K562 (cell line): Measurements from ENCODE around the gene HYAL1. TPM values are rescaled to one million over a fixed set of nuclear protein-coding genes. Genes with fewer than 3 reads are reported as not detected.
A peak's percentile ranks its signal among the peaks of the same experiment; 100 is the strongest.

Experiments
- DIDO1 ChIP-seq: fragments of 450-650 bp; IDR thresholded peaks from 2 replicates; pipeline ENCODE4 v1.6.1; 2016; ENCODE audit warnings: low read depth, missing biosample characterization, missing genetic modification characterization
- FOXK2 ChIP-seq, 2 experiments: fragments of 450-650 bp; IDR thresholded peaks in 1 of 2; conservative IDR thresholded peaks in 1 of 2; 2 replicates each; pipeline ENCODE4 v1.6.1; 2016; ENCODE audit warnings: low read depth in 2 of 2, mild to moderate bottlenecking in 1 of 2
- HDAC1 ChIP-seq, 2 experiments: fragments of 450-650 bp; IDR thresholded peaks; 2 replicates each; pipeline ENCODE4 v1.6.1; 2016 to 2017; ENCODE audit warnings: inconsistent platforms in 1 of 2, mild to moderate bottlenecking in 1 of 2, moderate library complexity in 1 of 2
- MEIS2 ChIP-seq: fragments of 450-650 bp; IDR thresholded peaks from 2 replicates; pipeline ENCODE4 v1.6.1; 2014; ENCODE audit warnings: mild to moderate bottlenecking; ENCODE audit not compliant: partially characterized antibody
- MTA1 ChIP-seq: fragments of 450-650 bp; IDR thresholded peaks from 2 replicates; pipeline ENCODE4 v1.6.1; 2017; ENCODE audit warnings: borderline replicate concordance
- MTA3 ChIP-seq: fragments of 450-650 bp; formaldehyde crosslinking; IDR thresholded peaks from 2 replicates; pipeline ENCODE4 v1.6.1; 2017; ENCODE audit warnings: mild to moderate bottlenecking, borderline replicate concordance
- MYNN ChIP-seq, 2 experiments: sonication (generic); formaldehyde crosslinking in 1 of 2; IDR thresholded peaks; 2 replicates each; pipeline versions ENCODE4 v1.5.0 to v1.6.1; 2016 to 2020; ENCODE audit warnings: antibody characterized with exemption in 1 of 2, missing genetic modification reagents in 1 of 2
- SAFB ChIP-seq: fragments of 200-400 bp; formaldehyde crosslinking; IDR thresholded peaks from 2 replicates; pipeline ENCODE4 v1.6.1; 2017; ENCODE audit warnings: low read depth, low read length, borderline replicate concordance
- SIN3A ChIP-seq, 2 experiments: fragments of 150-350 bp in 1 of 2; IDR thresholded peaks; 2 replicates each; pipeline ENCODE4 v1.6.1; 2011 to 2016; ENCODE audit warnings: borderline replicate concordance in 2 of 2, low read depth in 2 of 2, low read length in 2 of 2, mild to moderate bottlenecking in 2 of 2, moderate library complexity in 2 of 2; ENCODE audit not compliant: control insufficient read depth in 1 of 2
- SREBF2 ChIP-seq: sonication (generic); formaldehyde crosslinking; IDR thresholded peaks from 2 replicates; pipeline ENCODE4 v1.4.0; 2020; ENCODE audit warnings: mild to moderate bottlenecking, missing genetic modification reagents
- YY1 ChIP-seq, 3 experiments: IDR thresholded peaks; 2 replicates each; pipeline ENCODE4 v1.6.1; 2011; ENCODE audit warnings: low read length in 2 of 3, mild to moderate bottlenecking in 2 of 3, moderate library complexity in 2 of 3, borderline replicate concordance in 1 of 3, control low read depth in 1 of 3, low read depth in 1 of 3; ENCODE audit not compliant: insufficient read depth in 3 of 3, insufficient replicate concordance in 2 of 3, control insufficient read depth in 1 of 3, insufficient read length in 1 of 3; ENCODE audit errors: extremely low read depth in 1 of 3
- ZBTB40 ChIP-seq, 2 experiments: fragments of 450-650 bp in 1 of 2; sonication (generic) in 1 of 2; formaldehyde crosslinking in 1 of 2; IDR thresholded peaks; 2 replicates each; pipeline versions ENCODE4 v1.7.1 to v1.9.0; 2016 to 2022; ENCODE audit warnings: inconsistent platforms in 1 of 2, mild to moderate bottlenecking in 1 of 2, missing genetic modification reagents in 1 of 2
- ZNF584 ChIP-seq: fragments of 200-800 bp; sonication (Bioruptor generic); IDR thresholded peaks from 2 replicates; pipeline ENCODE4 v1.6.1; 2016; ENCODE audit warnings: low read depth, mild to moderate bottlenecking, missing genetic modification characterization, missing compliant biosample characterization
- ZNF589 ChIP-seq: fragments of 200-800 bp; sonication (Bioruptor generic); IDR thresholded peaks from 2 replicates; pipeline ENCODE4 v1.6.1; 2016; ENCODE audit warnings: low read depth, missing genetic modification characterization, missing compliant biosample characterization
- polyA plus RNA-seq, 8 experiments: library from polyadenylated mRNA; depleted of rRNA in 4 of 8; stranded (reverse) in 5 of 8; unstranded in 3 of 8; fragments of >200 nt; fragmentation: Nextera tagmentation in 2 of 8; fragmentation: Illumina TruSeq in 1 of 8; extraction: Ambion mirVana in 2 of 8; extraction: Trizol in 1 of 8; gene quantifications; 2 replicates each; pipeline versions ENCODE4 v1.2.1 to v1.2.3, GENCODE V29; 2011 to 2014; ENCODE audit warnings: inconsistent platforms in 1 of 8, missing spikeins in 1 of 8
- total RNA-seq, 7 experiments: library from RNA; depleted of rRNA in 6 of 7; stranded (reverse); fragments of >200 nt in 6 of 7; fragmentation: Illumina TruSeq in 2 of 7; extraction: Trizol in 2 of 7; gene quantifications; 2 replicates each; pipeline versions ENCODE4 v1.2.1 to v1.2.3, GENCODE V29; 2011 to 2021; ENCODE audit warnings: low replicate concordance in 1 of 7
- TF ChIP-seq, protein P1 (sequence below): sonication (generic); formaldehyde crosslinking; IDR thresholded peaks from 2 replicates; pipeline ENCODE4 v1.8.0; 2022; ENCODE audit warnings: mild to moderate bottlenecking, missing genetic modification reagents

Gene HYAL1
- total and polyA plus RNA-seq, 9 of the 15 experiments (the other 6 are each of a cell fraction or from before 2014, with no cell fraction given): 1.4 to 8.5 (median 4.7) TPM

DNA sequence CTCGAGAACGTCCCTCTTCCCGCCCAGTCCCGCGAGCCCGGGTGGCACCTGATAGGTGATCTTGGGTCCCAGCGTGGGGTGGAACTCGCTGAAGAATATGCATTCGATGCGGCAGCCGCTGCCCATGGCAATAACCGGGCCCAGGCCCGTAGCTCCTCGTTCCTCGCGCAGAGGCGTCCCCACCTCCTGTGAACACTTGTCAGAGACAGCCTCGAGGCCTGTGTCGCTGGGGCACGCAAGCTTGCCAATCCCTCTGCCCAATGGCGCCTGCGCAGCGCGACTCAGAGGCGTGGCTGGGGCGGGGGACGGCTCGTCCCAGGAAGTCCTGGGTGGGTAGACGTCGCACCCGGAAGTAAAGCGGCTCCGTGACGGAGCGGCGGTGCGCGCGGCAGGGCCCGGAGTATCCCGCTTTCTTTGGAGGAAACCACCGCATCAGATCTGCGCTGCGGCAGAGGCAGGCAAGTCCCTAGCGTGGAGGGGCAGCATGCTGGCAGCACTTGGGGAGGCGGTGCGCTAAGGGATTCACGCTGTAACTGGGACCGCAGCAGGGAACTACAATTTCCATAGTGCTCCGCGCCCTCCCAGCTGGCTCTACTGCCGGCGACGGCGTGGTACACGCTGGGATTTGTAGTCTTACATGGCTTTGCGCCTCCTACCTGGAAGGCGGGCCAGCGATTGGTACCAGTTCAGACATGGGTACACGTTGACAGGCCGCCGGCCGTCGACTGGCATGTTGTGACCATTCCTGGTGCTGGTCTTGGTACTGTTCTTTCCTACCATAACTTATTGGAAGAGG is 47.4 kb upstream of the HYAL1 start, which contains the start of the genes CYB561D2 and NPRL2 (continued):
- TF ChIP-seq DIDO1 (tag) (peak; percentile 65; the same call in 1 of the 2 replicates), YY1 (IDR thresholded peaks at IDR 0.05; ENCODE audit: borderline replicate concordance in 1 of 3, control insufficient read depth in 1 of 3, extremely low read depth in 1 of 3, insufficient read depth in 3 of 3, insufficient read length in 1 of 3, insufficient replicate concordance in 2 of 3, low read depth in 1 of 3, low read length in 2 of 3) (peak in 1 of 3 experiments; percentile 17), SIN3A (IDR thresholded peaks at IDR 0.05; ENCODE audit: borderline replicate concordance in 2 of 2, control insufficient read depth in 1 of 2, low read depth in 2 of 2, low read length in 2 of 2) (peak; percentile 70 to 87; a peak in 2 of 4 replicates), ZBTB40 (IDR thresholded peaks at IDR 0.05) (peak; percentile 92), ZBTB40 (CRISPR knock-in tag; IDR thresholded peaks at IDR 0.05) (no peak), MYNN (IDR thresholded peaks at IDR 0.05) (peak; percentile 62; the same call in 1 of the 2 replicates), MYNN (CRISPR knock-in tag; IDR thresholded peaks at IDR 0.05) (no peak), MTA1 (peak; percentile 91), MEIS2 (peak; percentile 29), SREBF2 (0 out of 2 replicates have a peak, but pooled peaks have one; percentile 62), HDAC1 (IDR thresholded peaks at IDR 0.05) (peak in 1 of 2 experiments; percentile 83; a peak in 2 of 4 replicates), ZNF584 (CRISPR knock-in tag) (peak; percentile 67; the same call in 1 of the 2 replicates), ZNF589 (CRISPR knock-in tag) (0 out of 2 replicates have a peak, but pooled peaks have one; percentile 47), MTA3 (peak; percentile 54; the same call in 1 of the 2 replicates), FOXK2 (conservative IDR thresholded peaks at IDR 0.05 in 1 of 2, IDR thresholded peaks at IDR 0.05 in 1 of 2; ENCODE audit: low read depth in 2 of 2) (peak; percentile 14 to 27; a peak in 1 of 4 replicates), SAFB (peak; percentile 25; the same call in 1 of the 2 replicates)
- TF ChIP-seq, protein P1, sequence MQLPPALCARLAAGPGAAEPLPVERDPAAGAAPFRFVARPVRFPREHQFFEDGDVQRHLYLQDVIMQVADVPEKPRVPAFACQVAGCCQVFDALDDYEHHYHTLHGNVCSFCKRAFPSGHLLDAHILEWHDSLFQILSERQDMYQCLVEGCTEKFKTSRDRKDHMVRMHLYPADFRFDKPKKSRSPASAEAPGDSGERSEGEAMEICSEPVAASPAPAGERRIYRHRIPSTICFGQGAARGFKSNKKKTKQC: 0 out of 2 replicates have a peak, but pooled peaks have one; percentile 8
